Left ventricle myocardium superior (tissue), 1 donor: ENCODE measurements around the gene SRCAP. TPM values are rescaled to one million over a fixed set of nuclear protein-coding genes. Genes with fewer than 3 reads are reported as not detected.
A peak's percentile ranks its signal among the peaks of the same experiment; 100 is the strongest.

Source experiments
- ATAC-seq: fragments of 200-7000 bp; cut with Tn5 transposase; one replicate; pipeline ENCODE4 v1.9.1; 2020; ENCODE audit warnings: mild to moderate bottlenecking, moderate library complexity
- DNase-seq: peaks from one replicate; pipeline ENCODE4 v3.0.0-alpha.2; 2020
- intact Hi-C: fragments of 100-400 bp; cut with micrococcal nuclease; formaldehyde crosslinking; loops from one replicate; pipeline ENCODE4 v1.11.0; 2022
- total RNA-seq: library from RNA; stranded (reverse); fragmentation: NEBNext Ultra II Directional; extraction: Animal tissue kit (Norgen Biotek cat#: 25700); gene quantifications from one replicate; pipeline ENCODE4 v1.2.1, GENCODE V29; 2021
- donor health status: DM: no; HTN: yes; CAD: no; lungs with severe emphysema.

SRCAP gene
- total RNA-seq, 1 donor from 2014 or later = 49.3 TPM

- no peak for DNase-seq
- ATAC-seq = no peak
- intact Hi-C loops = no loop called here
These were observed 83.7 kb downstream of the SRCAP start for GRCh38 chr16:30782486-30783279.

- no peak for ATAC-seq
- no peak for DNase-seq
These were observed 84.5 kb downstream of the SRCAP start for GRCh38 chr16:30783280-30784109.

GRCh38 chr16:30784215-30784614 is 85.2 kb downstream of the SRCAP start:
- ATAC-seq (no peak), DNase-seq (no peak)
- intact Hi-C loops = no loop called here

More at GRCh38 chr16:30783280-30784109, 84.5 kb downstream of the SRCAP start:
- intact Hi-C loops = no loop called here

- no peak for DNase-seq
- peak; percentile 23 for ATAC-seq
These were observed 86.4 kb downstream of the SRCAP start for GRCh38 chr16:30785126-30786106.

GRCh38 chr16:30786115-30786935 is 87.4 kb downstream of the SRCAP start:
- ATAC-seq (peak; percentile 69), DNase-seq (peak; percentile 63)
- intact Hi-C loops = no loop called here

More at GRCh38 chr16:30785126-30786106, 86.4 kb downstream of the SRCAP start:
- intact Hi-C loops = no loop called here

- intact Hi-C loops = no loop called here
- DNase-seq (peak; percentile 78), ATAC-seq (peak; percentile 84)
These were observed 88.1 kb downstream of the SRCAP start, which contains the start of gene ZNF629 for GRCh38 chr16:30786936-30787612. ZNF629 (minus strand) TSS chr16:30787205; CDS start chr16:30784482, 2,723 bp downstream.

GRCh38 chr16:30787613-30788378 is 88.8 kb downstream of the SRCAP start:
- ATAC-seq = no peak
- intact Hi-C loops = no loop called here
- DNase-seq = no peak

Other genes starting within 250 kb of the SRCAP start
- gene ITGAL, start 226.4 kb upstream of the SRCAP start, total RNA-seq = 3.3 TPM
- gene ZNF768, start 172.6 kb upstream of the SRCAP start, total RNA-seq = 75.4 TPM
- gene ZNF747, start 164.3 kb upstream of the SRCAP start, total RNA-seq = 9.0 TPM
- gene ZNF764, start 140.8 kb upstream of the SRCAP start, total RNA-seq = 9.1 TPM
- gene ZNF688, start 127.5 kb upstream of the SRCAP start, total RNA-seq = 10.0 TPM
- gene ZNF785, start 113.5 kb upstream of the SRCAP start, total RNA-seq = 7.3 TPM
- gene ZNF689, start 88.8 kb upstream of the SRCAP start, total RNA-seq = 4.8 TPM
- gene PRR14, start 48.2 kb upstream of the SRCAP start, total RNA-seq = 22.0 TPM
- gene FBRS, start 40.7 kb upstream of the SRCAP start, total RNA-seq = 30.4 TPM
- 16.7 TPM for gene PHKG2, start 49.3 kb downstream of the SRCAP start, total RNA-seq
- 1.1 TPM for gene CFAP119, start 62.9 kb downstream of the SRCAP start, total RNA-seq
- gene RNF40, start 63.2 kb downstream of the SRCAP start, total RNA-seq = 49.3 TPM
- gene ZNF629, start 88.0 kb downstream of the SRCAP start, total RNA-seq = 19.2 TPM
- gene BCL7C, start 194.9 kb downstream of the SRCAP start, total RNA-seq = 29.6 TPM
- 7.5 TPM for gene CTF1, start 197.4 kb downstream of the SRCAP start, total RNA-seq
- gene FBXL19, start 224.4 kb downstream of the SRCAP start, total RNA-seq = 5.7 TPM
- 10.8 TPM for gene ORAI3, start 249.9 kb downstream of the SRCAP start, total RNA-seq